HG03432 (cell line): ENCODE results near the gene GALNT10.

Source experiments
- ATAC-seq: cut with Tn5 transposase; IDR thresholded peaks from one replicate; pipeline ENCODE4 v1.9.1; 2021; ENCODE audit warnings: mild to moderate bottlenecking, moderate library complexity; ENCODE audit not compliant: unreplicated experiment

The GALNT10 gene

GRCh38 chr5:154397652-154398406, 207.3 kb downstream of the GALNT10 start:
- ATAC-seq: no peak

DNA sequence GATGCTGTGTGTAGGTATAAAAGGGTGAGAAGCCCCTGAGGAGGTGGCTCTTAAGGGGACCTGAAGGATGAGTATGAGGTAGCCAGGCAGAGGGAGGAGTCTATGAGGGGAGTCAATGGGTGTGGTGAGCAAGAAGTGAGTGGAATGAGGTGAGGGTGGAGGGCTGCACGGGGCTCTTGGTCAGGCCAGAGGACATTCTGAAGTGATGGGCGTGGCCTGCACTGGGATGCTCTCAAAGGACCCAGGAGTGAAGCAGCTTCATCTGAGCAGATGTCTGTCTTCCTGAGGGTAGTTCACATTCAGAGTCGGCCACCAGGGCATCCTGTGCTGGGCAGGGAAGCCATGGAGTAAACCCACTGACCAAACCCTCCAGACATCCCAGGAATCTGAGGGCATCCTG, 210.1 kb downstream of the GALNT10 start:
- no peak for ATAC-seq

DNA sequence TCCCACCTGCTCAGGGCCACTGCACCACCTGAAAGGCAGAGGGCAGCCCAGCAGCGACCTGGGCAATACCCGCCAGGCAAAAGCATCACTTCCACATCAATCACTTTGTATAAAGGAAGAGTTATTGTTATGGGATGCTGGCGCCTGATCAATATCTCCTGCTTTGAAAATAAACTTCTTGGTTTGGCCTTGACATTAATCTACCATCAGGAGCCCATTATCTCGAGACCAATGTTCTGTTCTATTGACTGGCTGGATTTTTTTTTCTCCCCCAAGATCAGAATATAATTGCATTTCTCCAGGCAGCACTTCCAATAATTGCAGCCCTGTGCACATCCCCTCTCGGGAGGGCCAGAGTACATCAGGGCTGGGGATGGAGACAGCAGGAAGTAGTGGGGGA, 210.8 kb downstream of the GALNT10 start:
- ATAC-seq: no peak

- no peak for ATAC-seq
Observed at GRCh38 chr5:154401931-154402330, 211.4 kb downstream of the GALNT10 start.

DNA sequence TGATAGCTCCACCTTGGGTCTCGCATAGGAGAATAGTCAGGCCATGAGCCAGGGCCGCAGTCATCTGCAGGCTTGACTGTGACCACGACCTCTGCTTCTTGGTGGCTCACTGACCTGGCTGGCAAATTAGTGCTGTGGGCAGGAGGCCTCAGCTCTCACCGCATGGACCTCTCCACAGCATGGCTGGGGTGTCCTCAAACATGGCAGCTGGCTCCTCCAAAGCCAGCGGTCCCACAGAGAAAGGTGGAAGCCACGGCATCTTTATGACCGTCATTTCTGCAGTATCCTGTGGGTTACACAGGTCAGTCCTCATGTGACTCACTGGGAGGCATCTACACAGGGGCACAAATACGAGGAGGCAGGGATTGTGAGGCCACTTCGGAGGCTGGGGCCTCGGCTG, 212.1 kb downstream of the GALNT10 start:
- ATAC-seq: no peak

GRCh38 chr5:154403234-154403633, 212.7 kb downstream of the GALNT10 start:
- no peak for ATAC-seq

GRCh38 chr5:154403776-154404387, 213.3 kb downstream of the GALNT10 start:
- no peak for ATAC-seq

DNA sequence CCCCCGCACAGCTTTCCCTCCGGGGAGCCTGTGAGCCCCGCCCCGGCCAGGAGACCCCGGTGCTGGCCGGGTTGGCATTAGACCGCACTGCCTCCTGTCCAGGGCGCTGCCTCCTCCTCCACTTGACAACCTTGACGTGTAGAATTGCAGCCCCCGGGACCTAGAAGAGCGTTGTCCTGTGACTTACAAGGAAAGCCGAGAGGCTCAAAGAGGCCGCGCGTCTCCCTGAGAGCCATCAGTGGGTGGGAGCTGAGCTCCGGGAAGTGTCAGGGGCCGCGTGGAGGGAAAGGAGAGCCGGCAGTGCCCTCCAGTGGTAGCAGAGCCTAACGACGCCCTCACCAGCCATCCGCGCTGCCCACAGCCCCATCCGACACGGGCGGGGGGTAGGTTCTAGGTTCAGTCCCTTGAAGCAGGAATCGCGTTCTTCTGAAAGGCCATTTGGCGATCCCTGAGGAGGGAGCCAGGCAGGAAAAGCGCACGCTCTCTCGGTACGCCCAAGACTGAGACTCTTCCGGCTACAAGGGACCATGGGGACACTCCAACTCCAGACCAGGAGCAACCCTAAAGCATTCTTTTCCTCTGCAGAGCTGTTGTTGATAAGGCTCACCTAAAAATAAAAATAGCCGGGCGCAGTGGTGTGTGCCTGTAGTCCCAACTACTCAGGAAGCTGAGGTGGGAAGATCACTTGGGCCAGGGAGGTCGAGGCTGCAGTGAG, 214.7 kb downstream of the GALNT10 start:
- ATAC-seq: peak; percentile 99

- ATAC-seq: no peak
Observed at GRCh38 chr5:154406231-154406630, 215.7 kb downstream of the GALNT10 start.

DNA sequence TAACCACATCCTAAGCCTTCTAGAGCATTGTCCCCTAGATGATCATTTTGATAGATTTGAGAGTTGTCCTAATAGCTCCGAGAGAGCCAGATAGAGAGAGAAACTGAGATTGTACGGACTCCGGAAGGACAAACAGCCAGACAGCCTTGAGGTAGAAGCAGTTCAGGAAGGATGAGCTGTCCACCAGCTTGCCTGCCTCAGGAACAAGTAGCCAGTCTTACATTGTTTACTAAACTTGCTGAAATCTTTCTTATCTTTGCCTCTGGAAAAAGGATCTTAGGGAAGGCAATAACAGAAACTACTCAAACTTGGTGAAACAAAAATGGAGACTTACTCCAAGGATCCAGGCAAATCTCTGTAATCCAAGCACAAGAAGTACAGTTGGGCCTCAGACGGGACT, 216.3 kb downstream of the GALNT10 start:
- no peak for ATAC-seq

GRCh38 chr5:154408811-154409210, 218.3 kb downstream of the GALNT10 start:
- no peak for ATAC-seq

DNA sequence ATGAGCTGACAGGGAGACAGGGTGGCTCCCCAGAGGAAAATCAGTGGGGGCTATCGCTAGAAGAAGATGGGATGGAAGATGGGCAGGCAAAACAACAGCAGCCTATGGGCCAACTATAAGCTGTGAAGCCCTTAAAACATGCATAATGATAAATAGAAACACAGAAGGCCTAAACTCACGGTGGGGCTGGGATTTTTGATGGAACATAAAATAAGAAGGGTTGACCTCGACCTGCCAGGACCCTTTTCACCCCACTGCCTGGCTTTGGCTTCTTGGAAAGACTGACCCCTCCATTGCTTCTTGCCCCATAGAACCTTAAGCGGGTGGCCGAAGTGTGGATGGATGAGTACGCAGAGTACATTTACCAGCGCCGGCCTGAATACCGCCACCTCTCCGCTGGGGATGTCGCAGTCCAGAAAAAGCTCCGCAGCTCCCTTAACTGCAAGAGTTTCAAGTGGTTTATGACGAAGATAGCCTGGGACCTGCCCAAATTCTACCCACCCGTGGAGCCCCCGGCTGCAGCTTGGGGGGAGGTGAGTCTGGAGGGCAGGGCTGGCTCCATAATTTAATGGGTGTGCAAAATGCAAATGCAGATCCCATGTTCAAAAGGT, 218.8 kb downstream of the GALNT10 start:
- no peak for ATAC-seq

GRCh38 chr5:154410008-154410407, 219.5 kb downstream of the GALNT10 start:
- no peak for ATAC-seq

- no peak for ATAC-seq
Observed at GRCh38 chr5:154410786-154411185, 220.3 kb downstream of the GALNT10 start.

DNA sequence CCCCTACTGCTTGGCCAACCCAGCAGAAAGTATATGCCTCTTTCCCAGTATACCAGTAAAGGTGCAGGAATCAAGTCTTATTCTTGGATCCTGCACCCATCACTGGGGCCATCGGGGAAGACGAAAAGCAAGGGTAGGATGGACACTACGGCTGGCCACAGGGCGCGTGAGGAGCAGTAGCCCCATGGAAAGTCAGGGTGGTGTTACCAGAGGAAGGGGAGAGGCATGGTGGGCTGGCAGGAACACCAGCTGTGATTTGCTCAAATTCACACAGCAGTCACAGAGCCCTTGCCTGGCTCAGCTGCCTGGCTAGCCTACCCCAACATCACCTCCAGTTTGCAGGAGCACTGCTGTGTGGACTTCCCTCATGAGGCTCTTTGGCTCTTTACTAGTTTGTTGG, 220.8 kb downstream of the GALNT10 start:
- no peak for ATAC-seq

GRCh38 chr5:154412316-154412715, 221.8 kb downstream of the GALNT10 start:
- no peak for ATAC-seq

DNA sequence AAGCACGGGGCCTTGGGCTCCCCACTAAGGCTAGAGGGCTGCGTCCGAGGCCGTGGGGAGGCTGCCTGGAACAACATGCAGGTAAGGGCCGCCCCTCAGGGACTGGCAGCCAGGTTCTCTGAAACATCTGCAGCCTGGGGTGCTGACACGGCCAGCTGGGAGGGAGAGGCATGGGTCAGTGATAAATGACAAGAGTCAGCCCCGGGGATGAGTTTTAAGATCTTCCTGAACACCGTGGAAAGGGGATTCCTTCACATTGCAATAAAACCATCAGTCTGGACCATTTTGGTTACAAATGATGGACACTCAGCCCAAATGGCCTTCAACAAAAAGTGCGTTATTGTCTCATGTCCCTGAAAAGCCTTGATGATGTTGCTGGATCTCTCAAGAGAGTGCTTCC, 222.4 kb downstream of the GALNT10 start:
- ATAC-seq: no peak

GRCh38 chr5:154415114-154415513, 224.6 kb downstream of the GALNT10 start:
- no peak for ATAC-seq

- ATAC-seq: no peak
Observed at GRCh38 chr5:154418344-154418820, 227.8 kb downstream of the GALNT10 start.

DNA sequence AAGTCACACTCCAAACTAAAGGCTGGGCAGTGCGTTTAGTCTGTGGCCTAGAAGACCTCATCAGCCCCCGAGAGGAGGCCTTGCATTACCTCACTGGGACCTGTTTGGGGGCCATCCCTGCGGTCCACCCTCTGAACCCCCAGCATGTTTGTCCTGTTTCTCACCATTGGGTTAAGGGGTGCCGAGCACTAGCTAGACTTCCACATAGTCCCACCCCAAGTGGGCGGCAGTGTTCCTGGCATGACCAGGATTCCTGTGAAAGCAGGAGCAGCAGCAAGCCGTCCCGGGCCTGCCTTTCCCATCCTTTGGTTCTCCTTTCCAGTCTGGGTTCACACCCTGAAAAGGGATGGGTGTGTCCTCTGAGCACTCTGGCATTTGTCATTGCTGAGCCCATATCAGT, 228.7 kb downstream of the GALNT10 start:
- ATAC-seq: no peak

DNA sequence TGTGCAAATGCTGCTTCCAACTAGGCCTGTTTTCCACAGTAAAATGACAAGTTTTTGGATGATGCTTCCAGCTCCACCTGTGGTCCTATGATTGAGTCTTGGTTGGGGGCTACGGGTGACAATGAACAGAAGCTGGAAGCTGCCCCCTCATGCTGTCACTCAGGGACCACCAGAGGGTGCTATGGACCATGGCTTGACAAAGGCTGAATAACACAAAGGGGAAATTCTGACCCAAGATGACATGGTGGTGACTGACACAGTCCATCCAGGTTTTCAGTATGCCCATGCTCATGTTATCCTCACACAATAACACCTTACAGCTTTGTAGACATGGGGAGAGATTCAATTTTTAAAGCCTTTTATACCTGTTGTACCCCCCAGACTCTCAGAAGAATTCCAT, 231.3 kb downstream of the GALNT10 start:
- peak; percentile 48 for ATAC-seq
